ENCODE data around the gene FANCC.

DNA sequence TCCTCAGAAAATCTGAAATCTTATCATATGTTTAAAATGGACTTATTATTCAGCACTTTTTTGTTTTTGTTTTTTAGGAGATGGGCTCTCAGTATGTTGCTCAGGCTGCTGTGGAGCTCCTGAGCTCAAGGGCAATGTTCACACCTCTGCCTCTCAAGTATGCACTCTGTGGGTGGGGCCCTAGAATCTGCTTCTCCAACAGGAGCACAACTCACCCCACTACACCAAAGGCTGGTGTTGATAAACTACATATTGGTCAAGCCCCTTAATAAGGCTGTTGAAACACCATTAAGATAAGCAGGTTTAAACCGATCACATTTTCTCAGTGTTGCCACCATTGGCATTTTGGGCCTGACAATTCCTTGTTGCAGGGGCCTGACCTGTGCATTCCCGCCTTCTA is 131.6 kb downstream of the FANCC start:
- TF ChIP-seq, protein P1, sequence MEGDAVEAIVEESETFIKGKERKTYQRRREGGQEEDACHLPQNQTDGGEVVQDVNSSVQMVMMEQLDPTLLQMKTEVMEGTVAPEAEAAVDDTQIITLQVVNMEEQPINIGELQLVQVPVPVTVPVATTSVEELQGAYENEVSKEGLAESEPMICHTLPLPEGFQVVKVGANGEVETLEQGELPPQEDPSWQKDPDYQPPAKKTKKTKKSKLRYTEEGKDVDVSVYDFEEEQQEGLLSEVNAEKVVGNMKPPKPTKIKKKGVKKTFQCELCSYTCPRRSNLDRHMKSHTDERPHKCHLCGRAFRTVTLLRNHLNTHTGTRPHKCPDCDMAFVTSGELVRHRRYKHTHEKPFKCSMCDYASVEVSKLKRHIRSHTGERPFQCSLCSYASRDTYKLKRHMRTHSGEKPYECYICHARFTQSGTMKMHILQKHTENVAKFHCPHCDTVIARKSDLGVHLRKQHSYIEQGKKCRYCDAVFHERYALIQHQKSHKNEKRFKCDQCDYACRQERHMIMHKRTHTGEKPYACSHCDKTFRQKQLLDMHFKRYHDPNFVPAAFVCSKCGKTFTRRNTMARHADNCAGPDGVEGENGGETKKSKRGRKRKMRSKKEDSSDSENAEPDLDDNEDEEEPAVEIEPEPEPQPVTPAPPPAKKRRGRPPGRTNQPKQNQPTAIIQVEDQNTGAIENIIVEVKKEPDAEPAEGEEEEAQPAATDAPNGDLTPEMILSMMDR (IDR thresholded peaks at IDR 0.05): no peak
- no peak for TF ChIP-seq POLR2A (IDR thresholded peaks at IDR 0.05)
